Measurements from ENCODE around the gene NOL7.

Gene NOL7

GRCh38 chr6:13664703-13665352, 49.7 kb downstream of the NOL7 start:
- DNase-seq (ENCODE audit: low read depth) = peak; percentile 49
- TF ChIP-seq, protein P1, sequence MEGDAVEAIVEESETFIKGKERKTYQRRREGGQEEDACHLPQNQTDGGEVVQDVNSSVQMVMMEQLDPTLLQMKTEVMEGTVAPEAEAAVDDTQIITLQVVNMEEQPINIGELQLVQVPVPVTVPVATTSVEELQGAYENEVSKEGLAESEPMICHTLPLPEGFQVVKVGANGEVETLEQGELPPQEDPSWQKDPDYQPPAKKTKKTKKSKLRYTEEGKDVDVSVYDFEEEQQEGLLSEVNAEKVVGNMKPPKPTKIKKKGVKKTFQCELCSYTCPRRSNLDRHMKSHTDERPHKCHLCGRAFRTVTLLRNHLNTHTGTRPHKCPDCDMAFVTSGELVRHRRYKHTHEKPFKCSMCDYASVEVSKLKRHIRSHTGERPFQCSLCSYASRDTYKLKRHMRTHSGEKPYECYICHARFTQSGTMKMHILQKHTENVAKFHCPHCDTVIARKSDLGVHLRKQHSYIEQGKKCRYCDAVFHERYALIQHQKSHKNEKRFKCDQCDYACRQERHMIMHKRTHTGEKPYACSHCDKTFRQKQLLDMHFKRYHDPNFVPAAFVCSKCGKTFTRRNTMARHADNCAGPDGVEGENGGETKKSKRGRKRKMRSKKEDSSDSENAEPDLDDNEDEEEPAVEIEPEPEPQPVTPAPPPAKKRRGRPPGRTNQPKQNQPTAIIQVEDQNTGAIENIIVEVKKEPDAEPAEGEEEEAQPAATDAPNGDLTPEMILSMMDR (conservative IDR thresholded peaks at IDR 0.05; ENCODE audit: control insufficient read depth, insufficient read depth, low read depth, low read length) = no peak

DNA sequence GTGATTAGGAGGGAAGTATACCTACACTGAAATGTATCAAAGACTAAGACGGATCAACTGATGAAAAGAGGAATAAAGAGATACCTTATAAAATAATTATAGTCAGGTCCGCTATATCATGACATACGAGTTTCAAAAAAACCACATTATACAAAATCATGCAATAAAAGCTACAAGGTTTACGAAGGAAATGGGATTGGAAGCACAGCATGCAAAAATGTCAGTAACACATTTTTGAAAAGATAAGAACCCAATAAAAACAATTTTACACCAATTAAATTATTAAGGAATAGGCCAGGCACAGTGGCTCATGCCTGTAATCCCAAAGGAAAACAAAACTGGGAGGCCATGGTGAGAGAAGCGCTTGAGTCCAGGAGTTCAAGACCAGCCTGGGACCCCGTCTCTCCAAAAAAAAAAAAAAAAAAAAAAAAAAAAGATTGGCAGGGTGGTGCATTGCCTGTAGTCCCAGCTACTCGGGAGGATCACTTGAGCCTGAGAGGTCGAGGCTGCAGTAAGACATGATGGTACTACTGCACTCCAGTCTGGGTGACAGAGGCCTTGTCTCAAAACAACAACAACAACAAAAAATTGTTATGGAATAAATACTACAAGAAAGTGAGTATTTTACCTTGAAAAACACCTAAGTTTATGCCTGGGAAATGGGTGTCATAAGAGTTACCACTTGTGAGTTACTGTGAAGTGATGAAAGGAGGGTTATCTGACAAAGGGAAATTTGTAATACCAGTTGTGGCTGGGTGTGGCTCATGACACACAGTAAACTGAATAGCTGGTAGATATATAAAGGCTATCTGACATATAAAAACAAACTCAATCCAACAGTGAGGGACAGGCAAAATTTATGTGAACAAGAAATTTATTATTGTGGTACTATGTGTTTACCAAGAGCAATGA, 51.3 kb downstream of the NOL7 start:
- DNase-seq (ENCODE audit: low read depth) = peak; percentile 34

More at GRCh38 chr6:13664703-13665352, 49.7 kb downstream of the NOL7 start:
- no peak overlapping the region for H3K4me3 ChIP-seq (ENCODE audit: control insufficient read depth, low read depth, low read length)

DNA sequence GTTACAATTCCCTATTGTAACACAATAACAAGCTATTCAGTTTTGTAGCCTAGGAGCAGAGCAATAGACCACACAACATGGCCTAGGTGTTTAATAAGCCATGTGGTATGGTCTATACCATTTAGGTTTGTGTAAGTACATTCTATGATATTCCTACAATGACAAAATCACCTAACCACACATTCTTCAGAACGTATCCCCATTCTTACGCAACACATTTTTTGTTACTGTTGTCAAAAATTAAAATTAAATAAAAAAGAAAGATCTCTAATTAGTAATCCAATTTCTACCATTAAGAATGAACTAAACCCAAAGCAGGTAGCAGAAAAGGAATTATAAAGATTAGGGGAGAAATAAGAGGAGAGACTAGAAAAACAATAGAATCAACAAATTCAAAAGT, 52.5 kb downstream of the NOL7 start:
- TF ChIP-seq, protein P1 (conservative IDR thresholded peaks at IDR 0.05; ENCODE audit: control insufficient read depth, insufficient read depth, low read depth, low read length) = no peak
- H3K4me3 ChIP-seq (ENCODE audit: control insufficient read depth, low read depth, low read length) = no peak overlapping the region
- DNase-seq (ENCODE audit: low read depth) = peak; percentile 22

More for the DNA sequence above, 51.3 kb downstream of the NOL7 start:
- H3K4me3 ChIP-seq (ENCODE audit: control insufficient read depth, low read depth, low read length) = no peak overlapping the region
- TF ChIP-seq, protein P1 (conservative IDR thresholded peaks at IDR 0.05; ENCODE audit: control insufficient read depth, insufficient read depth, low read depth, low read length) = no peak

DNA sequence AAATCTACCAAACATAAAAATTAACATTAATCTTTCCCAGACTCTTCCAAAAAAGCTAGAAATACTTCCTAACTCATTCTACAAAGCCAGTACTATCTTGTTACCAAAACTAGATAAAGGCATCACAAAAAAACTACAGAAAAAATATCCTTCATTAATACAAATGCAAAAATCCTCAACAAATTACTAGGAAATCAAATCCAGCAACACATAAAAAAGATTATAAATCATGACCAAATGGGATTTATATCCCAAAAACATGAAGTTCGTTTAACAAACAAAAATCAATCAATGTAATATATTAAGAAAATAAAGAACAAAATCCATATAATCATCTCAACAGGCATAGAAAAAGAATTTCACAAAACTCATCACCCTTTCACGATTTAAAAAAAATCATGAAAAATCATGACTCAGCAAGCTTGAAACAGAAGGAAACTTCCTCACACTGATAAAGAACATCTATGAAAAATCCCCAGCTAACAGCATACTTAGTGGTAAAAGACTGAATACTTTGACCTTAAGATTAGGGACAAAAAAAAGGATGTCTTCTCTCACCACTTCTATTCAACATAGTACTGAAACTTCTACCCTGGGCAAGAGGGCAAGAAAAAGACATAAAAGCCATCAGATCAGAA, 53.3 kb downstream of the NOL7 start:
- peak; percentile 25 for DNase-seq (ENCODE audit: low read depth)
- no peak overlapping the region for H3K4me3 ChIP-seq (ENCODE audit: control insufficient read depth, low read depth, low read length)
- TF ChIP-seq, protein P1 (conservative IDR thresholded peaks at IDR 0.05; ENCODE audit: control insufficient read depth, insufficient read depth, low read depth, low read length) = no peak

DNA sequence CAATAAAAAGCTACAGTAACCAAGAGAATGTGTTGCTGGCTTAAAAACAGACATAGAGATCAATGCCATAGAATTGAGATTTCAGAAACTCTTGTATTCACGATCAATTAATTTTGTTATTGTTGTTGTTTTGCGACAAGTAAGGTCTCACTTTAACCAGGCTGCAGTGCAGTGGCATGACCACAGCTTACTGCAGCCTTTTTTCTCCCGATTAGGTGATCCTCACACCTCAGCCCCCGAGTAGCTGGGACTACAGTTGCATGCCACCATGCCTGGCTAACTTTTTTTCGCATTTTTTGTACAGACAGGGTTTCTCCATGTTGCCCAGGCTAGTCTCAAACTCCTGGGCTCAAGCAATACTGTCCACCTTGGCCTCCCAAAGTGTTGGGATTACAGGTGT, 54.3 kb downstream of the NOL7 start:
- no peak for DNase-seq (ENCODE audit: low read depth)
- TF ChIP-seq, protein P1 (conservative IDR thresholded peaks at IDR 0.05; ENCODE audit: control insufficient read depth, insufficient read depth, low read depth, low read length) = no peak
- no peak overlapping the region for H3K4me3 ChIP-seq (ENCODE audit: control insufficient read depth, low read depth, low read length)
